Activated CD4-positive, alpha-beta T cell treated with anti-CD3 and anti-CD28 coated beads, Interleukin-2, Interleukin-6, amounts not matched to agents 100 ng/mL and 50 ng/mL, durations not matched to agents 16 hours and 8 hours (primary cell): ENCODE data around the gene EFCAB9.
"Not testable (repeated sequence)": the region's sequence is repeated elsewhere in the genome, so short reads cannot be mapped to it uniquely, and the experiment has no call there.

Experiments
- DNase-seq: peaks from one replicate; pipeline ENCODE4 v3.0.0-alpha.2; 2020

Gene EFCAB9

GRCh38 chr5:172188893-172189692, 4.9 kb upstream of the EFCAB9 start:
- DNase-seq: no peak

GRCh38 chr5:172189693-172190296, 4.2 kb upstream of the EFCAB9 start:
- no peak for DNase-seq

GRCh38 chr5:172194985-172195774, 1.2 kb downstream of the EFCAB9 start:
- no peak for DNase-seq

- DNase-seq: not testable (repeated sequence)
Measured at GRCh38 chr5:172197775-172198174, 3.8 kb downstream of the EFCAB9 start.

GRCh38 chr5:172199446-172199845, 5.5 kb downstream of the EFCAB9 start:
- no peak for DNase-seq

GRCh38 chr5:172200476-172200875, 6.5 kb downstream of the EFCAB9 start:
- DNase-seq: no peak

- not testable (repeated sequence) for DNase-seq
Measured at GRCh38 chr5:172205984-172206383, 12.0 kb downstream of the EFCAB9 start.

- DNase-seq: no peak
Measured at GRCh38 chr5:172207511-172207910, 13.5 kb downstream of the EFCAB9 start.

GRCh38 chr5:172209714-172210113, 15.7 kb downstream of the EFCAB9 start:
- DNase-seq: no peak

- no peak for DNase-seq
Measured at GRCh38 chr5:172211676-172212075, 17.7 kb downstream of the EFCAB9 start.

- DNase-seq: no peak
Measured at GRCh38 chr5:172213126-172213525, 19.2 kb downstream of the EFCAB9 start.

- DNase-seq: no peak
Measured at GRCh38 chr5:172216345-172216744, 22.4 kb downstream of the EFCAB9 start.

GRCh38 chr5:172219296-172219695, 25.3 kb downstream of the EFCAB9 start:
- no peak for DNase-seq

- DNase-seq: peak; percentile 80
Measured at GRCh38 chr5:172223901-172224873, 30.2 kb downstream of the EFCAB9 start.

- no peak for DNase-seq
Measured at GRCh38 chr5:172224996-172225395, 31.0 kb downstream of the EFCAB9 start.

- peak; percentile 62 for DNase-seq
Measured at GRCh38 chr5:172229904-172230303, 35.9 kb downstream of the EFCAB9 start.

- DNase-seq: no peak
Measured at GRCh38 chr5:172234031-172234430, 40.1 kb downstream of the EFCAB9 start.

GRCh38 chr5:172235132-172235780, 41.3 kb downstream of the EFCAB9 start:
- DNase-seq: no peak

- no peak for DNase-seq
Measured at GRCh38 chr5:172235827-172236736, 42.1 kb downstream of the EFCAB9 start.

GRCh38 chr5:172238334-172238733, 44.4 kb downstream of the EFCAB9 start:
- peak; percentile 16 for DNase-seq

GRCh38 chr5:172243302-172243701, 49.3 kb downstream of the EFCAB9 start:
- no peak for DNase-seq
